ENCODE data around the gene BLOC1S5. TPM values are rescaled to one million over a fixed set of nuclear protein-coding genes. Genes with fewer than 3 reads are reported as not detected.

Gene BLOC1S5
- total and polyA plus RNA-seq, 2 of the 13 experiments (the other 11 are each of a cell fraction or from before 2014, with no cell fraction given): 10.5 to 41.5 TPM

- TF ChIP-seq TGIF2 (CRISPR knock-in tag; IDR thresholded peaks at IDR 0.05) (peak; percentile 70), SCMH1 (CRISPR knock-in tag; IDR thresholded peaks at IDR 0.05; ENCODE audit: borderline replicate concordance) (no peak), ZMYM2 (CRISPR knock-in tag; IDR thresholded peaks at IDR 0.05) (0 out of 2 replicates have a peak, but pooled peaks have one; percentile 71), ZNF790 (CRISPR knock-in tag; IDR thresholded peaks at IDR 0.05; ENCODE audit: borderline replicate concordance) (peak; percentile 71; the same call in 1 of the 2 replicates), EED (CRISPR knock-in tag; IDR thresholded peaks at IDR 0.05) (peak; percentile 86; the same call in 1 of the 2 replicates), ZFYVE20 (CRISPR knock-in tag; IDR thresholded peaks at IDR 0.05; ENCODE audit: borderline replicate concordance, low read depth) (no peak), NBN (conservative IDR thresholded peaks at IDR 0.05) (no peak), TFDP1 (CRISPR knock-in tag; IDR thresholded peaks at IDR 0.05; ENCODE audit: borderline replicate concordance) (peak; percentile 82; the same call in 1 of the 2 replicates), MAF1 (CRISPR knock-in tag; IDR thresholded peaks at IDR 0.05; ENCODE audit: borderline replicate concordance) (no peak), TEAD2 (CRISPR knock-in tag; IDR thresholded peaks at IDR 0.05) (peak; percentile 12; the same call in 1 of the 2 replicates), TBL1XR1 (IDR thresholded peaks at IDR 0.05; ENCODE audit: borderline replicate concordance, low read length, partially characterized antibody) (peak; percentile 65), ZNF138 (CRISPR knock-in tag; IDR thresholded peaks at IDR 0.05; ENCODE audit: low read depth) (peak; percentile 77; the same call in 1 of the 2 replicates), CSRNP1 (CRISPR knock-in tag; IDR thresholded peaks at IDR 0.05) (peak; percentile 50; the same call in 1 of the 2 replicates), ZNF558 (CRISPR knock-in tag; IDR thresholded peaks at IDR 0.05; ENCODE audit: borderline replicate concordance) (peak; percentile 76; the same call in 1 of the 2 replicates), BRD4 (CRISPR knock-in tag; IDR thresholded peaks at IDR 0.05) (peak; percentile 79; the same call in 1 of the 2 replicates), SSRP1 (CRISPR knock-in tag; IDR thresholded peaks at IDR 0.05) (no peak), GZF1 (CRISPR knock-in tag; IDR thresholded peaks at IDR 0.05) (no peak; the same call in 1 of the 2 replicates), ZMYM4 (CRISPR knock-in tag; IDR thresholded peaks at IDR 0.05) (peak; percentile 92), ZZZ3 (CRISPR knock-in tag; IDR thresholded peaks at IDR 0.05; ENCODE audit: borderline replicate concordance) (peak; percentile 79; the same call in 1 of the 2 replicates), SMARCC2 (IDR thresholded peaks at IDR 0.05) (no peak), NFKBIZ (CRISPR knock-in tag; IDR thresholded peaks at IDR 0.05) (peak; percentile 25; the same call in 1 of the 2 replicates), PCBP1 (IDR thresholded peaks at IDR 0.05; ENCODE audit: borderline replicate concordance, low read depth, low read length) (0 out of 2 replicates have a peak, but pooled peaks have one; percentile 74), NFE2L2 (IDR thresholded peaks at IDR 0.05; ENCODE audit: low read length) (no peak), ZNF460 (CRISPR knock-in tag; IDR thresholded peaks at IDR 0.05; ENCODE audit: borderline replicate concordance) (no peak), ZNF367 (CRISPR knock-in tag; IDR thresholded peaks at IDR 0.05; ENCODE audit: borderline replicate concordance) (no peak), ZBTB21 (CRISPR knock-in tag; IDR thresholded peaks at IDR 0.05) (0 out of 2 replicates have a peak, but pooled peaks have one; percentile 6), KDM2A (CRISPR knock-in tag; IDR thresholded peaks at IDR 0.05; ENCODE audit: borderline replicate concordance, low read depth) (peak; percentile 79), GFI1 (CRISPR knock-in tag; IDR thresholded peaks at IDR 0.05; ENCODE audit: borderline replicate concordance) (peak; percentile 68; the same call in 1 of the 2 replicates)
Observed at GRCh38 chr6:8102122-8102958, 38.2 kb upstream of the BLOC1S5 start, which contains the start of gene EEF1E1 (continued).
